Neural cell (in vitro differentiated cells): ENCODE data around the gene SLC13A2.

Source experiments
- CTCF ChIP-seq: fragments of 450-650 bp; IDR thresholded peaks from 2 replicates; pipeline ENCODE4 v1.5.1; 2014; ENCODE audit warnings: antibody characterized with exemption, mild to moderate bottlenecking, moderate library complexity; ENCODE audit not compliant: poor library complexity, severe bottlenecking
- SMC3 ChIP-seq: fragments of 450-650 bp; conservative IDR thresholded peaks from 2 replicates; pipeline ENCODE4 v1.6.1; 2014; ENCODE audit warnings: antibody characterized with exemption, mild to moderate bottlenecking, moderate library complexity; ENCODE audit not compliant: poor library complexity

DNA sequence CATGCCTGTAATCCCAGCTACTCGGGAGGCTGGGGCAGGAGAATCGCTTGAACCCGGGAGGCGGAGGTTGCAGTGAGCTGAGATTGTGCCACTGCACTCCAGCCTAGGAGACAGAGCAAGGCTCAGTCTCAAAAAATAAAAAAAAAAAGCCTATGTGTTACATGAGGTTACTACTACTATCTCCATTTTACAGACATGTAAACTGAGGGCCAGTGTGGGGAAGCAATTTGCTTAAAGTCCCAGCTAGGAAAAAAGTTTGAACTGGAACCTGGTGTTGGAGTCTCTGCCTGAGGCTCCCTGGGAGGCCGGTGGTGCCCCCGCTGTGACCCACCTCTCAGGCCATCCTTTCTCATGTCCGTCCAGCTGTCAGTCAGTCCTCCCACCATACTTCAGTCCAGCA, 4.5 kb downstream of the SLC13A2 start:
- TF ChIP-seq CTCF (no peak), SMC3 (no peak)
